ENCODE measurements around the gene OR6B2.
"Not testable (repeated sequence)": the region's sequence is repeated elsewhere in the genome, so short reads cannot be mapped to it uniquely, and the experiment has no call there.

OR6B2 gene

GRCh38 chr2:240048237-240048636 is 18.0 kb upstream of the OR6B2 start:
- H2BK120ac ChIP-seq (ENCODE audit: low read depth, low read length) = no peak overlapping the region
- no peak for DNase-seq
- no peak overlapping the region for H2BK12ac ChIP-seq (ENCODE audit: low read length in 2 of 2)
- H3K27me3 ChIP-seq (ENCODE audit: control insufficient read depth in 1 of 2, insufficient read depth in 1 of 2, low read length in 2 of 2) = peaks cover 0 to 86% of the 10 kb centered on the region in 2 experiments
- no peak overlapping the region for H4K91ac ChIP-seq (ENCODE audit: low read length)
- no peak overlapping the region for H2BK15ac ChIP-seq (ENCODE audit: low read depth, poor library complexity, severe bottlenecking)
- H3K9ac ChIP-seq (ENCODE audit: low read length) = no peak overlapping the region
- H2AFZ ChIP-seq (ENCODE audit: low read depth, low read length) = no peak overlapping the region
- no peaks in the 10 kb centered on the region for H3K36me3 ChIP-seq (ENCODE audit: control insufficient read depth in 1 of 2, insufficient read depth in 2 of 2, low read depth in 1 of 2, low read length in 2 of 2)
- no peak overlapping the region for H3K23ac ChIP-seq (ENCODE audit: low read length in 2 of 2)
- no peak overlapping the region for H2AK5ac ChIP-seq (ENCODE audit: low read length, severe bottlenecking)
- H3K79me1 ChIP-seq (replicated peaks; ENCODE audit: low read length, poor library complexity, severe bottlenecking) = no peaks in the 10 kb centered on the region
- H4K8ac ChIP-seq (ENCODE audit: low read length) = no peak overlapping the region
- H3K27ac ChIP-seq (ENCODE audit: low read length, poor library complexity, severe bottlenecking) = no peak overlapping the region
- no peak overlapping the region for H3K4me2 ChIP-seq (ENCODE audit: low read length, poor library complexity, severe bottlenecking)
- 85% methylated on average over 3 of the region's 9 CpGs for WGBS
- no peaks in the 10 kb centered on the region for H3K4me1 ChIP-seq (ENCODE audit: control insufficient read depth, insufficient read depth, low read depth, low read length)
- H3K14ac ChIP-seq (ENCODE audit: low read length in 2 of 2) = no peak overlapping the region
- no peak overlapping the region for H3K4ac ChIP-seq (ENCODE audit: low read depth in 1 of 2, low read length in 2 of 2)
- no peak overlapping the region for H2BK5ac ChIP-seq (ENCODE audit: low read depth, low read length, poor library complexity, severe bottlenecking)
- no peak overlapping the region for H3K4me3 ChIP-seq (ENCODE audit: insufficient read depth in 1 of 2, low read depth in 1 of 2, low read length in 2 of 2)
- H3K9me3 ChIP-seq (ENCODE audit: control insufficient read depth, low read length) = no peaks in the 10 kb centered on the region
- no peak overlapping the region for H3K18ac ChIP-seq (ENCODE audit: low read depth in 1 of 2, low read length in 2 of 2)

GRCh38 chr2:240045098-240045497 is 14.9 kb upstream of the OR6B2 start:
- no peak overlapping the region for H3K4me3 ChIP-seq (ENCODE audit: insufficient read depth in 1 of 2, low read depth in 1 of 2, low read length in 2 of 2)
- H2BK12ac ChIP-seq (ENCODE audit: low read length in 2 of 2) = no peak overlapping the region
- H3K27ac ChIP-seq (ENCODE audit: low read length, poor library complexity, severe bottlenecking) = no peak overlapping the region
- H2AK5ac ChIP-seq (ENCODE audit: low read length, severe bottlenecking) = no peak overlapping the region
- 91% methylated on average over 12 of the region's 13 CpGs for WGBS
- no peak overlapping the region for H2BK5ac ChIP-seq (ENCODE audit: low read depth, low read length, poor library complexity, severe bottlenecking)
- H3K79me1 ChIP-seq (replicated peaks; ENCODE audit: low read length, poor library complexity, severe bottlenecking) = no peaks in the 10 kb centered on the region
- no peak overlapping the region for H3K4me2 ChIP-seq (ENCODE audit: low read length, poor library complexity, severe bottlenecking)
- H3K14ac ChIP-seq (ENCODE audit: low read length in 2 of 2) = no peak overlapping the region
- no peak overlapping the region for H2BK15ac ChIP-seq (ENCODE audit: low read depth, poor library complexity, severe bottlenecking)
- no peak overlapping the region for H2AFZ ChIP-seq (ENCODE audit: low read depth, low read length)
- no peak overlapping the region for H2BK120ac ChIP-seq (ENCODE audit: low read depth, low read length)
- H3K4ac ChIP-seq (ENCODE audit: low read depth in 1 of 2, low read length in 2 of 2) = no peak overlapping the region
- no peak overlapping the region for H4K8ac ChIP-seq (ENCODE audit: low read length)
- DNase-seq = no peak
- no peaks in the 10 kb centered on the region for H3K9me3 ChIP-seq (ENCODE audit: control insufficient read depth, low read length)
- no peaks in the 10 kb centered on the region for H3K36me3 ChIP-seq (ENCODE audit: control insufficient read depth in 1 of 2, insufficient read depth in 2 of 2, low read depth in 1 of 2, low read length in 2 of 2)
- H3K9ac ChIP-seq (ENCODE audit: low read length) = no peak overlapping the region
- no peak overlapping the region for H4K91ac ChIP-seq (ENCODE audit: low read length)
- no peaks in the 10 kb centered on the region for H3K4me1 ChIP-seq (ENCODE audit: control insufficient read depth, insufficient read depth, low read depth, low read length)
- peaks cover 0 to 80% of the 10 kb centered on the region in 2 experiments for H3K27me3 ChIP-seq (ENCODE audit: control insufficient read depth in 1 of 2, insufficient read depth in 1 of 2, low read length in 2 of 2)
- no peak overlapping the region for H3K23ac ChIP-seq (ENCODE audit: low read length in 2 of 2)
- no peak overlapping the region for H3K18ac ChIP-seq (ENCODE audit: low read depth in 1 of 2, low read length in 2 of 2)

- not testable (repeated sequence) for H2BK15ac ChIP-seq (ENCODE audit: low read depth, poor library complexity, severe bottlenecking); H2BK12ac ChIP-seq (ENCODE audit: low read length in 2 of 2); DNase-seq; H3K4me1 ChIP-seq (ENCODE audit: control insufficient read depth, insufficient read depth, low read depth, low read length); H3K4ac ChIP-seq (ENCODE audit: low read depth in 1 of 2, low read length in 2 of 2); H3K18ac ChIP-seq (ENCODE audit: low read depth in 1 of 2, low read length in 2 of 2); H3K14ac ChIP-seq (ENCODE audit: low read length in 2 of 2); H3K4me2 ChIP-seq (ENCODE audit: low read length, poor library complexity, severe bottlenecking); H3K23ac ChIP-seq (ENCODE audit: low read length in 2 of 2); H3K9me3 ChIP-seq (ENCODE audit: control insufficient read depth, low read length); H3K36me3 ChIP-seq (ENCODE audit: control insufficient read depth in 1 of 2, insufficient read depth in 2 of 2, low read depth in 1 of 2, low read length in 2 of 2); H3K79me1 ChIP-seq (replicated peaks; ENCODE audit: low read length, poor library complexity, severe bottlenecking); H2BK5ac ChIP-seq (ENCODE audit: low read depth, low read length, poor library complexity, severe bottlenecking); H3K27ac ChIP-seq (ENCODE audit: low read length, poor library complexity, severe bottlenecking); H4K8ac ChIP-seq (ENCODE audit: low read length); H3K4me3 ChIP-seq (ENCODE audit: insufficient read depth in 1 of 2, low read depth in 1 of 2, low read length in 2 of 2); H3K9ac ChIP-seq (ENCODE audit: low read length); H2BK120ac ChIP-seq (ENCODE audit: low read depth, low read length); H2AK5ac ChIP-seq (ENCODE audit: low read length, severe bottlenecking); H4K91ac ChIP-seq (ENCODE audit: low read length); H2AFZ ChIP-seq (ENCODE audit: low read depth, low read length)
- H3K27me3 ChIP-seq (ENCODE audit: control insufficient read depth in 1 of 2, insufficient read depth in 1 of 2, low read length in 2 of 2) = peaks cover 0 to 80% of the 10 kb centered on the region in 2 experiments
- 77% methylated on average over 2 of the region's 2 CpGs for WGBS
Observed at GRCh38 chr2:240044096-240044495, 13.9 kb upstream of the OR6B2 start.

GRCh38 chr2:240043279-240043989 is 13.2 kb upstream of the OR6B2 start:
- no peak overlapping the region for H3K4me2 ChIP-seq (ENCODE audit: low read length, poor library complexity, severe bottlenecking)
- no peaks in the 10 kb centered on the region for H3K36me3 ChIP-seq (ENCODE audit: control insufficient read depth in 1 of 2, insufficient read depth in 2 of 2, low read depth in 1 of 2, low read length in 2 of 2)
- H3K27ac ChIP-seq (ENCODE audit: low read length, poor library complexity, severe bottlenecking) = no peak overlapping the region
- H3K18ac ChIP-seq (ENCODE audit: low read depth in 1 of 2, low read length in 2 of 2) = no peak overlapping the region
- H3K4me1 ChIP-seq (ENCODE audit: control insufficient read depth, insufficient read depth, low read depth, low read length) = no peaks in the 10 kb centered on the region
- H2BK12ac ChIP-seq (ENCODE audit: low read length in 2 of 2) = no peak overlapping the region
- no peak overlapping the region for H4K91ac ChIP-seq (ENCODE audit: low read length)
- H3K9me3 ChIP-seq (ENCODE audit: control insufficient read depth, low read length) = no peaks in the 10 kb centered on the region
- H3K4ac ChIP-seq (ENCODE audit: low read depth in 1 of 2, low read length in 2 of 2) = no peak overlapping the region
- H2AK5ac ChIP-seq (ENCODE audit: low read length, severe bottlenecking) = no peak overlapping the region
- no peak overlapping the region for H4K8ac ChIP-seq (ENCODE audit: low read length)
- H3K27me3 ChIP-seq (ENCODE audit: control insufficient read depth in 1 of 2, insufficient read depth in 1 of 2, low read length in 2 of 2) = peaks cover 0 to 80% of the 10 kb centered on the region in 2 experiments
- DNase-seq = no peak
- H3K9ac ChIP-seq (ENCODE audit: low read length) = no peak overlapping the region
- no peak overlapping the region for H3K23ac ChIP-seq (ENCODE audit: low read length in 2 of 2)
- H3K79me1 ChIP-seq (replicated peaks; ENCODE audit: low read length, poor library complexity, severe bottlenecking) = no peaks in the 10 kb centered on the region
- no peak overlapping the region for H3K4me3 ChIP-seq (ENCODE audit: insufficient read depth in 1 of 2, low read depth in 1 of 2, low read length in 2 of 2)
- no peak overlapping the region for H2AFZ ChIP-seq (ENCODE audit: low read depth, low read length)
- H2BK120ac ChIP-seq (ENCODE audit: low read depth, low read length) = no peak overlapping the region
- WGBS = 82% methylated on average over 21 of the region's 21 CpGs
- no peak overlapping the region for H2BK15ac ChIP-seq (ENCODE audit: low read depth, poor library complexity, severe bottlenecking)
- no peak overlapping the region for H3K14ac ChIP-seq (ENCODE audit: low read length in 2 of 2)
- no peak overlapping the region for H2BK5ac ChIP-seq (ENCODE audit: low read depth, low read length, poor library complexity, severe bottlenecking)

Measured in mesenchymal stem cell (in vitro differentiated cells and primary cell).